Raji (cell line): Measurements from ENCODE around the gene ARMC9.

ENCODE experiments used
- POLR2A ChIP-seq: IDR thresholded peaks from 2 replicates; pipeline ENCODE4 v1.6.1; 2011; ENCODE audit warnings: low read depth, low read length, control low read depth; ENCODE audit not compliant: insufficient read depth

Gene ARMC9

DNA sequence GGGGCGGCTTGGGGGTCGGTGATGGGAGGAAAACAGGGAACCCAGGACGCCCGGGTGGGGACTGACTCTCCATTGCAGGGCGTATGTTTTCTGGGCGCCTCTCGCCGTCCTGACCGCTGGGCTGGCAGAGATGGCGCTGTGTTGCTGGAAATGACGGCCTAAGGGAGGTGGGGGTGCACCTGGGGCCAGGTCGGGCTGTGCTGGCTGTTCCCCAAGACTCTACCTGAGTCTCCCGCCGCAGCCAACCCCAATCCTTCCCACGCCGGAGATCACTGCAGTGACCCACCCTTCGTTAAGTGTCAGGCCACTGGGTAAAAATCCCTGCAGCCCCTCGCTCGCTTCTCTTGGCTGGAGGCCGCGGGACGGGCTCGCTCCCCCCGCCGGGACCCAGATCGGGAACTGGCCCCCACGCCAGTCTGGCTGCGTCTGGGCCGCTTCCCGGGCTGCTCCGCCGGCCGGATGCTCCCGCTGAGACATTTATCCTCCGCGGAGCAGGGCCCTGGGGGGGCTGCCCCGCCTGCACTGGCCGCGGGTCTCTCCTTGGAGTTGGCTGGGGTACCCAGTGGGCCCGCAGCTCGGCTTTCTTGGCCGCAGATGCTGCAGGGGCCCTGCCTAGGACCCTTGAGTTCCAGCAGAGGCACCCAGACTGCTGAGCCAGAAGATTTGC is 7.8 kb upstream of the ARMC9 start:
- no peak for TF ChIP-seq POLR2A

DNA sequence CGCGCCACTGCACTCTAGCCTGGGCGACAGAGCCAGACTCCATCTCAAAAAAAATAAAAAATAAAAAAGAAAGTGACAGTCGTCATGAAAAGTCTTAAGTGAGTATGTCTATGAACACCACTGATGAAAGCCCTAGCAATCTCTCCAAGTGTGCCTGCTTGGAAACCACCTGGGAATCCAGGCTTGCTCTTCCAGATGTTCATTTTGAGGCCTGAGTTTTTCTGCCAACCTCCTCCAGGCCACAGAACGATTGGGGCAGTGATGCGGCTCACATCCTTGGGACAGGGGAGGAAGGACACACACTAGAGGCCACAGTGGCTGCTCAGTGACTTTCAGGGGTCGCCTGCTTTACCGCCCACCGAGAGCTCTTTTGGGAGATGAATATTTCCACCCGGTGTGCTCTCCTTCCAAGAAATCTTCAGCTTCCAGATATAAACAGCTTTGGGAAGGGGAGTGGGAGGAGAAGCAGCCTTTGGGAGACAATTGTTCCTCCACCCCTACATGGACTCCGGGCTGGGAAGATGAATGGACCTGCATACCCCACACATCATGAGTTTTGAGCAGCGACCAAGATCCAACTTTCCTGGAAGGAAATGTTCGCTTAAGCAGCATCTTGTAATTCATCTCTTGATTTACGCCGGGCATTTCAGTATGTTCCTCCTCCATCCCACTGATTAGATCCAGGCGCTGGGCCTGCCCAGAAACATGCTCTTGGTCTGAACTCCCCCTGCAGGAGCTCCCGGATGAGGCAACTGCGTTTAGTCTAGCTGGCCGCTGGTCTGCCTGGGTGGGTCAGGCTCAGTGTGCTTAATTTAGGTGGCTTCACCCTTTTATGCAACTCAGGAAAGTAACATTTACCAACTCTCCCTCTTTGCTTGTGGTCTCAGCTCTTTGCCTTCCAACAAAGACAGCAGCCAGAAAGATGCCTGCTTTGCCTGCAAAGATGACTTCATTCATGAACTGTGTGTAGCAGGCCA is 6.2 kb upstream of the ARMC9 start:
- no peak for TF ChIP-seq POLR2A

DNA sequence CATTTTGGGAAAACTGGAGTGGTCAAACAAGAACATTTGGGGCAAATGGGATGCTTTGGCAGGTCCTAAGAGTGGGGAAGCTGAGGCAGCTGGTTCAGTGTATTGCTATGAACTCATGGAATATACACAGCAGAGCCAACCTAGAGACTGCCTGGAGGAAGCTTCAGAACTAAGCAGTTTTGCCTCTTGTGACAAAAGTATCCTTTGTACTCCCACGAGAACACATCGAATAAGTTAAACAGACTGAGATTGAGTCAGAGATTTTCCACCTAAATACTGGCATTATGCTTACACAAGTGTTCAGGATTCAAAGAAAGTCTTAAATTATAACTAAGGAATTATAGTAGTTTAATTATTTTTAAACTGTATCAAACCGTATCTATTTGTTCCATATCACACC is 5.2 kb upstream of the ARMC9 start:
- TF ChIP-seq POLR2A, result no peak

DNA sequence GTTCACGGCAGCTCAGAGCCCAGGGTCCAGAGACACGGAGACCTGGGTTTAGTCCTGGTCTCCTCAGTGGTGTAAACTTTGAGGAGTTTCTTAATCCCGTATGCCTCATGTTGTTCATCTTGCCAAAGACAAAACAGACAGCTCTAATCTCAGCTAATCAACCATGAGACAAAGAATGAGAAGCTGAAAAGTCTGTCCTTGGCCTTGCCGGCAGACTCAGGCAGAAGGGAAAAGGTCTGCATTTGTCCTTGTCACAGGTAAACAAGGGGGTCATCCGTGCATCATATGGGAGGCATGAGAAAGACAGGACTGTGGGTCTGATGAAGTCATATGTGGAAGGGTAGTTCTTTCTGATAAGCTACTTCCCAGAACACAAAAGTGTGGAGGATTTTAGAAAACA is 1.8 kb upstream of the ARMC9 start:
- TF ChIP-seq POLR2A, result no peak

DNA sequence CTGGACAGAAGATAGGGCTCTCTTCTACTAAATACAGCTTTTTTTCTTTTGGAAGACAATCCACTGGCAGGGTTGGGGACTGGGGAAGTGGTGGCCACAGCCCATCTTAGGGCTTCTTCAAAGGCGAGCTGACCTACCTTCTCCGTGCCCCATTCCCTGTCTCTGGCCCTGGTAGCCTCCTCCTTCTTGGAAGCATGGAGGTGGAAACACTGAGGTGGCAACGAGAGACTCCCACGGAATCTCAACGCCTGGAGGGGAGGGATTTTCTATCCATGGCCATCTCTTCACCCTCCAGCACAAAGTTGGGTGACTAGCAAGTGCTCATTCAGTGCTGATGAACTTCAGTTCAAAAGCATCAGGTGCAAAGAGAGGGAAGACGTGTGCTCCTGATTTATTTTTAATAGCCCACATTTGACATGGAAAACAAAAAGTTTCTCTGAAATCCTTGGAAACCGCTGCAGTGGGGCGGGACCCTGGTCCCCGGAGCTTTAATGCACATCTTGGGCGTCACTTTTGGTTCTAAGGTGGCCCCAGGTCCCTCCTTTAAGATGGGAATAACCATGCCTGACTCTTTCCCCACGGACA is 633 bp upstream of the ARMC9 start:
- no peak for TF ChIP-seq POLR2A

DNA sequence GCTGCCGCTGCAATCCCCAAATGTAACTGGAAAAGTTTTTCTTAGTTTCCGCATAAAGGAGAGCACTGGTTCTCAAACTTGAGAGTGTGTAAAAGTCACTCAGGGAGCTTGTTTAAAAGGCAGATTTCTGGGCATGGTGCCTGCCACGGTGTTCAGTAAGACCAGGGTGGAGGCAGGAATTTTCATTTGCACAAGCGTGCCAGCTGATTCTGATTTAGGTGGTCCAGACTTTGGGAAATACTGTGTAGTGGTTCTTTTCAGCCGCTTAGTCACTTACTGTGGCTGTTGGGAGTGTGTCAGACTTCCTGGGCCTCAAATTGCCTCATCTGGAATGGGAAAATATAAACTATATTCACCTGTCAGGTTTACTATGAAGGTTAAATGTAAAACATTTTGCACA is 788 bp downstream of the ARMC9 start:
- no peak for TF ChIP-seq POLR2A

DNA sequence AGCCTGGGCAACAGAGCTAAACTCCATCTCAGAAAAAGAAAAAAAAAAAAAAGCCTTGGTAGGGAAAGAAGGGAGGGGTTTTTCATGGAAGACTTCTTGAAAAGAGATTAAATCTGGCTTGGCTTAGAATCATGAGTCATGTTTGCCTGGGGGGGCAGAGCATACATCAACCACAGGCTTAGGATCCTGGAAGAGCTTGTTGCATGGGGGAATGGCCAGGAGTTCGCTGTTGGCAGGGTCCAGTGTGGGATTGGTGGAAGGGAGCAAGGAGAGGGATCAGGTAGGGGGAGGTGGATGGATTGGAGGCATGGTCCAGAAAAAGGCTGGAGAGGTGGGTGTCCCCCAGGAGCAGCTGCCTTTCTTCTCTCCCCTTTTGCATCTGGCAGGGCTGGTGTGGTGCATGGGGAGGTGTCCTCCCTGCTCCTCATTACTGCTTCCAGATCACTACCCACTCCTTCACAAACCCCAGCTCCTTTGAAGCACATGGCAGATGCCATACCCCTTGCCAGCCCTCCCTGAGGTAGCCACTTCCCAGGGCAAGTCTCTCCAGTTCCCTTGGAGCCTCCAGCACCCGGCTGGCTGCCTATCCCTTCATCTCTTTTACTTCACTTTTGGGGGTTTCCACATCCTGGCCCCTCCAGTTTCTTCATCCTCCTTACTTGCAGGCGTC is 2.5 kb downstream of the ARMC9 start:
- no peak for TF ChIP-seq POLR2A

DNA sequence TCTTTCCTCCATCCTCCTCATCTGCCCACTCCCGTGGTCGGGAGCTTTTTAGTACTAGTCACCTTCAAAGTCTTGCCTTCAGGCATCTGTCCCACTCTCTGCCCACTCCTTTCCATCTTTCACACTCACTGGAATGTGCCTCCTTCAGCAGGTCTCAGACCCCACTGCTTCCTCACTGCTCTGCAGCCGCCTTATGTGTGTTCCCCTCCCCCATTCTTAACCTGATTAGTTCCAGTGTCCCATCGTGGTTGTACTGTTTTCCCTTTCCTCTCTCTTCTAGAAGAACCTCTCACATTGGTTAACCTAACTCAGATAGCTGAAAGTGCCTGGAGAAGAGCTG is 3.0 kb downstream of the ARMC9 start:
- no peak for TF ChIP-seq POLR2A

DNA sequence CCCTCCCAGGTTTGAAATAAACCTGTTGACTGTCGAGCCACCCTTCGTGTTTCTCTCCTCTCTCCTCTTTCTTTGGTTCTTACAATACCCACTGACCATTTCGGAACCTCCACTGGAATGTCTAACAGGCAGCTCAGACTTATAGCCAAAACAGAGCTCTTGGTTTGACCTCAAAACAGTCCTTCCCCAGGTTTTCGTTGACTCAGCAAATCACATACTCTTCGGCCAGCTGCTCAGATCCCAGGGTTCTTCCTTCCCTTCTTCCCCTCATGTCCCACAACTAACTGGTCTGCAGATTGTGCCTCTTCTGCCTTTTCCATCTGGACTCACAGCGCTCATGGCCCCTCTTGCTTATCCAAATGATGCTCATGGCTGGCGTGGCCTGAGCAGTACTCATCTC is 4.7 kb downstream of the ARMC9 start:
- no peak for TF ChIP-seq POLR2A

DNA sequence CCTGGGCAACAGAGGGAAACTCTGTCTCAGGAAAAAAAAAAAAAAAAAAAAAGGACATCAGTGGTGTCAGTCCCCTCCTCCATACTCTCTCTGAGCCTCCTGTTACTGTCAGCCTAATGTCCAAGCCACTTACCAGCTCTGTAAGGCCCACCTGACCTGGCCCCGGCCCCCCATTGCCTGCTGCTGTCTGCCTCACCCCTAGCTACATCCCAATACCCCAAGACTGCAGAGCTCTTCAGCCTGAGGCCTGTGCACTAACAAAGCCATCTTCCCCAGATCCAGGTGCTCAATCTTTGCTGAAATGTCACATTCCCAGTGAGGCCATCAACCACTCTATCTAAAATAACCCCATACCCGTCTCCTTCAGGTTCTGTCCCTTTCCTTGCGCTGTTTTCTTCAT is 5.7 kb downstream of the ARMC9 start:
- TF ChIP-seq POLR2A, result no peak

DNA sequence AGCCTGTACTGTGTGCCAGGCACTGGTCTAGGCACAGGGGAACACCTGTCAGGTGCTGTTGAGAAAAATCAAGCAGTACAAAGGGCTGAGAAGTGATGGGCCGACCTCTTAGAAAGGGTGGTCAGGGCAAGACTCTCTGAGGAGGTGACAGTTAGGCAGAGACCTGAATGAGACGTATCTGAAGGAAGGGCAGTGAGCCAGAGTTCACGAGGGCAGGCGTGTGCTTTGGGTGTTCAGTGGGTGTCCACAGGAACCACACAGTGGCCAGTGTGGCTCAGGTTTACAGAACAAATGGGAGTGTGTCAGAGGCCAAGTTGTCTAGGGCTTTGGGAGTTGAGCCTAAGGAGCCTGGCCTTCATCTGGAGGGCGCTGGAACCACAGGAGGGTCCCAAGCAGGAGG is 6.2 kb downstream of the ARMC9 start:
- no peak for TF ChIP-seq POLR2A

DNA sequence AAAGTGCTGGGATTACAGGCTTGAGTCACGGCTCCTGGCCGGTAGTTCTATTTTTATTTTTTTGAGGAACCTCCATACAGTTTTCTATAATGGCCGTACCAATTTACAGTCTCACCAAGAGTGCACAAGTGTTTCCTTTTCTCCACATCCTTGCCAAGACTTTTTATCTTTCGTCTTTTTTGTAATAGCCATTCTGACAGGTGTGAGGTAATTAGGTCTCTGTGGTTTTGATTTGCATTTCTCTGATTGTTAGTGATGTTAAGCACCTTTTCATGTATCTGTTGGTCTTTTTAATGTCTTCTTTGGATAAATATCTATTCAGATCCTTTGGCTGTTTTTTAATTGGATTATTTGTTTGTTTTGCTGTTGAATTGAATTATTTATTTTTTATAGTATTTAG is 9.3 kb downstream of the ARMC9 start:
- no peak for TF ChIP-seq POLR2A

DNA sequence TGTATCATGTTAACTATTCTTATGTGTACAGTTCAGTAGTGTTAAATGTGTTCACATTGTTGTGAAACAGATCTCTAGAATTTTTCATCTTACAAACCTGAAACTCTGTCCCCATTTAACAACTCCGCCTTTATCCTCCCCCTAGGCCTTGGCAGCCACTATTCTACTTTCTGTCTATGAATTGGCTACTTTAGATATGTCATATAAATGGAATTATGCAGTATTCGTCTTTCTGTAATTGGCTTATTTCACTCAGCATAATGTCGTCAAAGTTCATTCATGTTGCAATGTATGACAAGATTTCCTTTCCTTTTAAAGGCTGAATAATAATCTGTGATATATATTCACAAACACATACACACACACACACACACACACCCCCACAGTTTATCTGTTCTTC is 12.4 kb downstream of the ARMC9 start:
- TF ChIP-seq POLR2A, result no peak

DNA sequence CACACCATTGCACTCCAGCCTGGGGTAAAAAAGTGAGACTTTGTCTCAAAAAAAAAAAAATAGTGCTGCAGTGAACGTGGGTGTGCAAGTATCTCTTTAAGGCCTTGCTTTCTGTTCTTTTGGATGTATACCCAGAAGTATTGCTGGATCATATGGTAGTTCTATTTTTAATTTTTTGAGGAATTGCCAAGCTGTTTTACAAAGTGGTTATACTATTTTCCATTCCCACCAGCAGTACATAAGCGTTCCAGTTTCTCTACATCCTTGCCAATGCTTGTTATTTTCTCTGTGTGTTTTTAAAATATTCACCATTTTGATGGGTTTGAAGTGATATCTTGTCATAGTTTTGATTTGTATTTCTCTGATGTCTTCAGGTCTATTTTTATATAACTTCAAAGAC is 13.1 kb downstream of the ARMC9 start:
- TF ChIP-seq POLR2A, result no peak

DNA sequence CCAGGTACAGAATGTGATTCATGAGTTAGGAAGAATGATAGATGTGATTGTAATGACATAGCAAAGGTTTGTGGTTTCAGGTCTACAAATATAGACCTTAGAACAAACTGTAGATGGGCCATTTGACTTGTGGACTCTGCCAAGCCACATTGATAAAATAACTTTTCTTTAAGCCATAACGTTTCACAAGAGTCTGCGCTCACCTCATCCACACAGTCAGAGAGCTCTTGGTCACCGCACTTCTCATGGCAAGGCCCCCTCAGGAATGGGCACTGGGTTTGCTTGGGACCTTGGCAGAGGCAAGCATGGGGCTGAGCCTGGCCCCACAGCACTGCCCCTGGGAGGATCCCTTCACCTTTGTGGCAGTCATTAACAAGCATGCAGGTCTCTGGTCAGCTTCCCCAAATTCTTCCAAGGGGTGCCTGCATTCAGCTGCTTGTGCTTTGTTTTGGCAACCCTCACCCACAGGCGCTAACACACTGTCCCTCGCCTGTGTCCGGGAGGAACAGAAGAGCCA is 14.0 kb downstream of the ARMC9 start:
- TF ChIP-seq POLR2A, result no peak

DNA sequence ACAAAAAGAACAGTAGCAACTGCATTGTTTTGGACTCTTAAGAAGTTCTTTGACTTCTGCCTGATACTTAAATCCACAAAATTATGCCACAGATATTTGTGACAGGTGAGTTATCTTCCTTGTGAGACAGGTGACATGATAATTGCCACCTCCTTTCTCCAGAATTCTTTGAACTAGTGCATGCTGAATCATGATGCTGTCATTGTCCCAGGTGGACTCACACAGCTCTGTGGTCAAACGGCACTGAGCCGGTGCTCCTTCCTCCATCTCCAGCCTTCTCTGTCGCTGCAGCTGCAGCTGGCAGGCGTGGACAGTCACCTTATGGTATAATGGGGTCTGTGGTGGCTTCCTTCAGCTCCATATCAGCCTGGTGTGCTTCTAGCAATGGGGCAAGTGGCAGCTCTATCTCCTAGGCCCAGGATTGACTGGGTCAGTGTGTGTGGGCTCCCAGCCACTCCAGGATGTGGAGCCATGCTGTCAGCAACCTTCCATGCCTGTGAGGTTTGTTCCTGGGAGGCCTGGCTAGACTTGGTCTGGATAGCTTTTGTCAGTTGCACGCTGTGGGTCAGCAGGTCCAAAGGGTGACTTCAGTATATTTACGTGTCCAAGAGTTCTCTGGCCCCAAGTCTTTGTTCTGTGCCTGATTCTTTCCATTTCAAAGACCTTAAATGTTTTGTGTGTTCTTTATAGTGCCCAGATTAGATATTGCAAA is 15.7 kb downstream of the ARMC9 start:
- no peak for TF ChIP-seq POLR2A
